Activated T-cell treated with anti-CD3 and anti-CD28 coated beads, Interleukin-2, amount 50 U/mL, for 72 hours (primary cell): ENCODE results near the gene NOTCH4. TPM values are rescaled to one million over a fixed set of nuclear protein-coding genes. Genes with fewer than 3 reads are reported as not detected.

Source experiments
- ATAC-seq, 2 donors: fragments of 150-1000 bp; cut with Tn5 transposase; replicated peaks in 1 of 2; 2 replicates each; pipeline ENCODE4 v1.10.0; 2021; ENCODE audit warnings: moderate library complexity in 2 of 2, mild to moderate bottlenecking in 1 of 2
- DNase-seq, 2 donors: peaks; one replicate each; pipeline ENCODE4 v3.0.0; 2021 to 2022; ENCODE audit warnings: mixed read lengths in 1 of 2
- H3K27ac Mint-ChIP-seq: one replicate; pipeline ENCODE4 v1.8.0; 2022; ENCODE audit warnings: mild to moderate bottlenecking, moderate library complexity, mixed read lengths
- H3K27me3 Mint-ChIP-seq: one replicate; pipeline ENCODE4 v1.8.0; 2022; ENCODE audit warnings: low read depth, mixed read lengths
- H3K36me3 Mint-ChIP-seq, 2 donors: one replicate each; pipeline ENCODE4 v1.8.0; 2022; ENCODE audit warnings: mixed read lengths in 2 of 2, mild to moderate bottlenecking in 1 of 2; ENCODE audit not compliant: insufficient read depth in 2 of 2
- H3K4me1 Mint-ChIP-seq: one replicate; pipeline ENCODE4 v1.8.0; 2022; ENCODE audit warnings: low read depth, mixed read lengths
- H3K4me3 Mint-ChIP-seq, 2 donors: one replicate each; pipeline ENCODE4 v1.8.0; 2022; ENCODE audit warnings: mild to moderate bottlenecking in 2 of 2, mixed read lengths in 2 of 2, moderate library complexity in 2 of 2
- H3K9me3 Mint-ChIP-seq, 2 donors: one replicate each; pipeline ENCODE4 v1.8.0; 2022; ENCODE audit warnings: mixed read lengths in 2 of 2
- total RNA-seq, 2 donors: library from RNA; stranded (reverse); gene quantifications; one replicate each; pipeline ENCODE4 v1.2.3, GENCODE V29; 2022

NOTCH4 gene
- total RNA-seq, 2 donors from 2014 or later: 0.63 to 0.79 TPM

- Mint-ChIP-seq H3K9me3 (no peaks in the 10 kb centered on the region), H3K27me3 (no peaks in the 10 kb centered on the region), H3K36me3 (peaks cover 13% of the 10 kb centered on the region in 2 donors), H3K4me3 (peak overlapping the region; percentile 93 to 98), H3K27ac (peak overlapping the region; percentile 91), H3K4me1 (peaks cover 73% of the 10 kb centered on the region)
- DNase-seq (no peak), ATAC-seq (no peak)
Measured at GRCh38 chr6:32178547-32179440, 45.1 kb downstream of the NOTCH4 start.

GRCh38 chr6:32177788-32178546 lies 45.9 kb downstream of the NOTCH4 start, which contains the start of gene RNF5:
Gene RNF5 (plus strand): TSS chr6:32178405. CDS start chr6:32178512, 107 bp downstream.
- H3K4me3 Mint-ChIP-seq: peak within 1 kb of the TSS; percentile 93 to 98
- H3K27me3 Mint-ChIP-seq: no peaks in the 10 kb centered on the region
- DNase-seq (peak; percentile 90 to 95), ATAC-seq (peak; percentile 86 to 88)
- peak within 1 kb of the TSS; percentile 91 for H3K27ac Mint-ChIP-seq
- H3K9me3 Mint-ChIP-seq: no peaks in the 10 kb centered on the region
- peaks cover 13% of the 10 kb centered on the region in 2 donors for H3K36me3 Mint-ChIP-seq
- H3K4me1 Mint-ChIP-seq: peaks cover 81% of the 10 kb centered on the region

GRCh38 chr6:32177183-32177787 lies 46.6 kb downstream of the NOTCH4 start:
- H3K27ac Mint-ChIP-seq: peak overlapping the region; percentile 91
- no peaks in the 10 kb centered on the region for H3K27me3 Mint-ChIP-seq
- ATAC-seq (no peak), DNase-seq (peak; percentile 48 to 54)
- H3K36me3 Mint-ChIP-seq: peaks cover 13% of the 10 kb centered on the region in 2 donors
- no peaks in the 10 kb centered on the region for H3K9me3 Mint-ChIP-seq
- H3K4me1 Mint-ChIP-seq: peaks cover 85% of the 10 kb centered on the region
- H3K4me3 Mint-ChIP-seq: peak overlapping the region; percentile 93 to 98

- Mint-ChIP-seq H3K4me3 (peak overlapping the region; percentile 93 to 98), H3K36me3 (peaks cover 13% of the 10 kb centered on the region in 2 donors), H3K27ac (peak overlapping the region; percentile 91), H3K27me3 (no peaks in the 10 kb centered on the region), H3K4me1 (peaks cover 84% of the 10 kb centered on the region), H3K9me3 (no peaks in the 10 kb centered on the region)
- no peak for ATAC-seq
- no peak for DNase-seq
Measured at GRCh38 chr6:32176476-32177182, 47.2 kb downstream of the NOTCH4 start.

- H3K4me3 Mint-ChIP-seq: peak within 1 kb of the TSS; percentile 93 to 98
- peaks cover 81% of the 10 kb centered on the region for H3K4me1 Mint-ChIP-seq
- peak within 1 kb of the TSS; percentile 91 for H3K27ac Mint-ChIP-seq
- peaks cover 10 to 11% of the 10 kb centered on the region in 2 donors for H3K36me3 Mint-ChIP-seq
- no peaks in the 10 kb centered on the region for H3K27me3 Mint-ChIP-seq
- ATAC-seq: peak; percentile 57 to 62
- H3K9me3 Mint-ChIP-seq: no peaks in the 10 kb centered on the region
- DNase-seq: peak; percentile 97 to 99
Measured at GRCh38 chr6:32175711-32176475, 48.0 kb downstream of the NOTCH4 start, which contains the start of gene AGPAT1. Gene AGPAT1 (minus strand): TSS chr6:32176084. CDS start chr6:32171496, 4,588 bp downstream.

GRCh38 chr6:32175322-32175710 lies 48.6 kb downstream of the NOTCH4 start:
- DNase-seq (no peak), ATAC-seq (no peak)
- Mint-ChIP-seq H3K4me1 (peaks cover 75% of the 10 kb centered on the region), H3K4me3 (peak overlapping the region; percentile 93 to 98), H3K36me3 (peaks cover 6 to 10% of the 10 kb centered on the region in 2 donors), H3K27ac (peak overlapping the region; percentile 89), H3K27me3 (no peaks in the 10 kb centered on the region), H3K9me3 (no peaks in the 10 kb centered on the region)

GRCh38 chr6:32174416-32174815 lies 49.5 kb downstream of the NOTCH4 start:
- Mint-ChIP-seq H3K9me3 (no peaks in the 10 kb centered on the region), H3K27me3 (no peaks in the 10 kb centered on the region), H3K4me3 (peak overlapping the region; percentile 23 to 63), H3K4me1 (peaks cover 66% of the 10 kb centered on the region), H3K36me3 (peaks cover 6 to 9% of the 10 kb centered on the region in 2 donors), H3K27ac (peak overlapping the region; percentile 31)
- DNase-seq (no peak), ATAC-seq (no peak)

- ATAC-seq: no peak
- Mint-ChIP-seq H3K27ac (no peak overlapping the region), H3K4me1 (peaks cover 54% of the 10 kb centered on the region), H3K9me3 (no peaks in the 10 kb centered on the region), H3K36me3 (peaks cover 0 to 2% of the 10 kb centered on the region in 2 donors), H3K27me3 (no peaks in the 10 kb centered on the region), H3K4me3 (no peak overlapping the region)
- no peak for DNase-seq
Measured at GRCh38 chr6:32173051-32173727, 50.7 kb downstream of the NOTCH4 start.

- Mint-ChIP-seq H3K27ac (no peak overlapping the region), H3K9me3 (no peaks in the 10 kb centered on the region), H3K27me3 (no peaks in the 10 kb centered on the region), H3K4me1 (peaks cover 40% of the 10 kb centered on the region), H3K36me3 (peaks cover 0 to 1% of the 10 kb centered on the region in 2 donors), H3K4me3 (no peak overlapping the region)
- ATAC-seq (no peak), DNase-seq (no peak)
Measured at GRCh38 chr6:32171234-32171633, 52.6 kb downstream of the NOTCH4 start.

GRCh38 chr6:32170294-32170693 lies 53.6 kb downstream of the NOTCH4 start:
- H3K4me3 Mint-ChIP-seq: no peak overlapping the region
- no peak for DNase-seq
- peaks cover 0 to 1% of the 10 kb centered on the region in 2 donors for H3K36me3 Mint-ChIP-seq
- no peaks in the 10 kb centered on the region for H3K9me3 Mint-ChIP-seq
- H3K4me1 Mint-ChIP-seq: peaks cover 35% of the 10 kb centered on the region
- no peak overlapping the region for H3K27ac Mint-ChIP-seq
- no peak for ATAC-seq
- no peaks in the 10 kb centered on the region for H3K27me3 Mint-ChIP-seq

- H3K36me3 Mint-ChIP-seq: peaks cover 0 to 2% of the 10 kb centered on the region in 2 donors
- H3K27me3 Mint-ChIP-seq: no peaks in the 10 kb centered on the region
- H3K9me3 Mint-ChIP-seq: no peaks in the 10 kb centered on the region
- DNase-seq (no peak), ATAC-seq (no peak)
- peaks cover 22% of the 10 kb centered on the region for H3K4me1 Mint-ChIP-seq
- no peak overlapping the region for H3K4me3 Mint-ChIP-seq
- H3K27ac Mint-ChIP-seq: no peak overlapping the region
Measured at GRCh38 chr6:32168807-32169591, 54.9 kb downstream of the NOTCH4 start.
